ENCODE data around the gene LRP8. TPM values are rescaled to one million over a fixed set of nuclear protein-coding genes. Genes with fewer than 3 reads are reported as not detected.

Gene LRP8
- polyA plus RNA-seq, 1 of the 3 experiments (the other 2 are of a cell fraction): 19.9 TPM

- POLR2A ChIA-PET: no interaction called here
- DNase-seq: no peak
- 87% methylated on average over 5 of the region's 5 CpGs for WGBS (ENCODE audit: low lambda C conversion rate)
- Histone ChIP-seq H3K27ac (ENCODE audit: low read depth in 2 of 2, low read length in 1 of 2) (no peak overlapping the region), H4K20me1 (ENCODE audit: insufficient read depth) (no peaks in the 10 kb centered on the region), H3F3A (replicated peaks; ENCODE audit: insufficient read depth) (no peaks in the 10 kb centered on the region), H3K9me2 (no peaks in the 10 kb centered on the region), H3K4me3 (ENCODE audit: low read depth in 2 of 2, low read length in 1 of 2) (no peak overlapping the region), H3K27me3 (ENCODE audit: insufficient read depth) (no peaks in the 10 kb centered on the region), H3K9me3 (no peaks in the 10 kb centered on the region), H2AFZ (ENCODE audit: low read depth) (no peak overlapping the region), H3K36me3 (replicated peaks in 1 of 2; ENCODE audit: control insufficient read depth in 1 of 2, insufficient read depth in 2 of 2, low read length in 1 of 2) (no peaks in the 10 kb centered on the region), H3K9ac (no peak overlapping the region), H3K4me1 (ENCODE audit: control insufficient read depth in 1 of 2, insufficient read depth in 2 of 2, low read depth in 1 of 2, low read length in 1 of 2) (no peaks in the 10 kb centered on the region), H3K79me2 (ENCODE audit: insufficient read depth) (no peaks in the 10 kb centered on the region), H3K4me2 (no peak overlapping the region)
- CTCF ChIA-PET: no interaction called here
- TF ChIP-seq, protein P1, sequence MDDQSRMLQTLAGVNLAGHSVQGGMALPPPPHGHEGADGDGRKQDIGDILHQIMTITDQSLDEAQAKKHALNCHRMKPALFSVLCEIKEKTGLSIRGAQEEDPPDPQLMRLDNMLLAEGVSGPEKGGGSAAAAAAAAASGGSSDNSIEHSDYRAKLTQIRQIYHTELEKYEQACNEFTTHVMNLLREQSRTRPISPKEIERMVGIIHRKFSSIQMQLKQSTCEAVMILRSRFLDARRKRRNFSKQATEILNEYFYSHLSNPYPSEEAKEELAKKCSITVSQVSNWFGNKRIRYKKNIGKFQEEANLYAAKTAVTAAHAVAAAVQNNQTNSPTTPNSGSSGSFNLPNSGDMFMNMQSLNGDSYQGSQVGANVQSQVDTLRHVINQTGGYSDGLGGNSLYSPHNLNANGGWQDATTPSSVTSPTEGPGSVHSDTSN (IDR thresholded peaks at IDR 0.05): no peak
- TF ChIP-seq RFX5 (IDR thresholded peaks at IDR 0.05; ENCODE audit: low read length): no peak
- TF ChIP-seq MAX (IDR thresholded peaks at IDR 0.05; ENCODE audit: low read depth): no peak
- TF ChIP-seq SIN3A (IDR thresholded peaks at IDR 0.05; ENCODE audit: borderline replicate concordance, low read depth, low read length): no peak
- no peak for TF ChIP-seq RXRA (IDR thresholded peaks at IDR 0.05; ENCODE audit: borderline replicate concordance, low read depth)
- TF ChIP-seq MXI1 (IDR thresholded peaks at IDR 0.05; ENCODE audit: low read depth, low read length): no peak
Measured at GRCh38 chr1:53337499-53337898, 9.6 kb upstream of the LRP8 start.

- no peaks in the 10 kb centered on the region for H3K36me3 ChIP-seq (replicated peaks in 1 of 2; ENCODE audit: control insufficient read depth in 1 of 2, insufficient read depth in 2 of 2, low read length in 1 of 2)
- POLR2A ChIA-PET: no interaction called here
- TF ChIP-seq TCF12 (IDR thresholded peaks at IDR 0.05): no peak
- no peak for TF ChIP-seq EP300 (IDR thresholded peaks at IDR 0.05; ENCODE audit: borderline replicate concordance in 1 of 2, low read depth in 1 of 2, low read length in 1 of 2)
- no peak for TF ChIP-seq RAD21 (IDR thresholded peaks at IDR 0.05; ENCODE audit: low read length)
- no peak for TF ChIP-seq FOXJ3 (CRISPR knock-in tag; IDR thresholded peaks at IDR 0.05)
- TF ChIP-seq SMC3 (IDR thresholded peaks at IDR 0.05; ENCODE audit: low read depth, low read length): no peak
- H3K4me3 ChIP-seq (ENCODE audit: low read depth in 2 of 2, low read length in 1 of 2): no peak overlapping the region
- H3K9ac ChIP-seq: no peak overlapping the region
- no peak overlapping the region for H3K27ac ChIP-seq (ENCODE audit: low read depth in 2 of 2, low read length in 1 of 2)
- no peak for DNase-seq
- CTCF ChIA-PET: interaction anchor here (1.0 kb wide), 1 partner anchor 10 kb away, joined by 3 read pairs; no protein-coding TSS in a partner anchor
- no peaks in the 10 kb centered on the region for H3K79me2 ChIP-seq (ENCODE audit: insufficient read depth)
- H3F3A ChIP-seq (replicated peaks; ENCODE audit: insufficient read depth): no peaks in the 10 kb centered on the region
- H3K9me3 ChIP-seq: no peaks in the 10 kb centered on the region
- no peaks in the 10 kb centered on the region for H3K27me3 ChIP-seq (ENCODE audit: insufficient read depth)
- no peaks in the 10 kb centered on the region for H3K9me2 ChIP-seq
- H4K20me1 ChIP-seq (ENCODE audit: insufficient read depth): no peaks in the 10 kb centered on the region
- no peak overlapping the region for H2AFZ ChIP-seq (ENCODE audit: low read depth)
- 90% methylated on average over 12 of the region's 12 CpGs for WGBS (ENCODE audit: low lambda C conversion rate)
- no peaks in the 10 kb centered on the region for H3K4me1 ChIP-seq (ENCODE audit: control insufficient read depth in 1 of 2, insufficient read depth in 2 of 2, low read depth in 1 of 2, low read length in 1 of 2)
- no peak overlapping the region for H3K4me2 ChIP-seq
Measured at GRCh38 chr1:53336146-53336545, 8.3 kb upstream of the LRP8 start.

GRCh38 chr1:53335661-53336060, 7.8 kb upstream of the LRP8 start:
- Histone ChIP-seq H3K9me3 (no peaks in the 10 kb centered on the region), H2AFZ (ENCODE audit: low read depth) (no peak overlapping the region), H3K9me2 (no peaks in the 10 kb centered on the region), H3K9ac (no peak overlapping the region), H3K27me3 (ENCODE audit: insufficient read depth) (no peaks in the 10 kb centered on the region), H3K4me1 (ENCODE audit: control insufficient read depth in 1 of 2, insufficient read depth in 2 of 2, low read depth in 1 of 2, low read length in 1 of 2) (no peaks in the 10 kb centered on the region), H4K20me1 (ENCODE audit: insufficient read depth) (no peaks in the 10 kb centered on the region), H3K27ac (ENCODE audit: low read depth in 2 of 2, low read length in 1 of 2) (no peak overlapping the region), H3K4me3 (ENCODE audit: low read depth in 2 of 2, low read length in 1 of 2) (no peak overlapping the region), H3F3A (replicated peaks; ENCODE audit: insufficient read depth) (no peaks in the 10 kb centered on the region), H3K4me2 (no peak overlapping the region), H3K79me2 (ENCODE audit: insufficient read depth) (no peaks in the 10 kb centered on the region), H3K36me3 (replicated peaks in 1 of 2; ENCODE audit: control insufficient read depth in 1 of 2, insufficient read depth in 2 of 2, low read length in 1 of 2) (no peaks in the 10 kb centered on the region)
- DNase-seq: no peak
- TF ChIP-seq NFIC (IDR thresholded peaks at IDR 0.05; ENCODE audit: borderline replicate concordance) (no peak), FOSL2 (IDR thresholded peaks at IDR 0.05; ENCODE audit: borderline replicate concordance, low read depth) (no peak), EZH2phosphoT487 (IDR thresholded peaks at IDR 0.05; ENCODE audit: borderline replicate concordance, low read depth) (no peak), GABPA (IDR thresholded peaks at IDR 0.05; ENCODE audit: low read depth) (no peak), RAD21 (IDR thresholded peaks at IDR 0.05; ENCODE audit: low read length) (no peak), FOXJ3 (CRISPR knock-in tag; IDR thresholded peaks at IDR 0.05) (no peak)
- ChIA-PET POLR2A (no interaction called here), CTCF (no interaction called here)
- WGBS (ENCODE audit: low lambda C conversion rate): 100% methylated on average over 1 of the region's 1 CpG

Data from SK-N-SH (cell line).